Panc1 (cell line): Measurements from ENCODE around the gene KCNC4. TPM values are rescaled to one million over a fixed set of nuclear protein-coding genes. Genes with fewer than 3 reads are reported as not detected.

Experiments used
- ATAC-seq: fragments of 200-7000 bp; cut with Tn5 transposase; 2 replicates; pipeline ENCODE4 v1.9.1; 2020; ENCODE audit warnings: mild to moderate bottlenecking, moderate library complexity
- BruUV-seq: library from RNA; stranded (reverse); fragments of 400-500 nt; replicated peaks from 2 replicates; lab custom pipeline; 2021; lab: Mats Ljungman, UMichigan
- CTCF ChIA-PET: fragments of 300-600 bp; sonication (Branson Sonifier 250); formaldehyde crosslinking; loops from one replicate; lab custom pipeline; 2022; ENCODE audit warnings: antibody characterized with exemption; lab: Charles Lee
- POLR2A ChIA-PET: fragments of 300-600 bp; sonication (Branson Sonifier 250); formaldehyde crosslinking; loops from one replicate; lab custom pipeline; 2022; ENCODE audit warnings: antibody characterized with exemption; lab: Charles Lee
- DNase-seq: peaks from one replicate; pipeline ENCODE4 v3.0.0-alpha.2; 2010; ENCODE audit warnings: low read depth, low spot score
- H3K27ac ChIP-seq: 2 replicates; pipeline ENCODE4 v1.5.1; 2011; ENCODE audit warnings: mild to moderate bottlenecking, low read length, inconsistent platforms
- H3K27me3 ChIP-seq: fragments of 200-500 bp; sonication (Bioruptor generic); 2 replicates; pipeline ENCODE4 v1.6.0; 2014; ENCODE audit warnings: low read length, inconsistent platforms; ENCODE audit not compliant: control insufficient read depth, insufficient read depth
- H3K36me3 ChIP-seq: fragments of 200-500 bp; sonication (Bioruptor generic); 2 replicates; pipeline ENCODE4 v1.5.1; 2014; ENCODE audit warnings: inconsistent platforms, mild to moderate bottlenecking, low read length, moderate library complexity; ENCODE audit not compliant: control insufficient read depth, insufficient read depth
- H3K4me1 ChIP-seq: 2 replicates; pipeline ENCODE4 v1.5.1; 2011; ENCODE audit warnings: inconsistent platforms, mild to moderate bottlenecking, low read length, moderate library complexity; ENCODE audit not compliant: control insufficient read depth, insufficient read depth
- H3K4me3 ChIP-seq, 2 experiments: 2 replicates each; pipeline ENCODE4 v1.5.1; 2011 to 2012; ENCODE audit warnings: low read depth in 2 of 2, low read length in 2 of 2, mild to moderate bottlenecking in 2 of 2, inconsistent platforms in 1 of 2, moderate library complexity in 1 of 2
- H3K9me3 ChIP-seq: fragments of 200-500 bp; sonication (Bioruptor generic); 2 replicates; pipeline ENCODE4 v1.5.1; 2014; ENCODE audit warnings: low read depth, mild to moderate bottlenecking, inconsistent platforms, low read length, moderate library complexity; ENCODE audit not compliant: control insufficient read depth, insufficient read depth
- CTCF ChIP-seq: fragments of 450-650 bp; IDR thresholded peaks from 2 replicates; pipeline ENCODE4 v1.5.1; 2017; ENCODE audit warnings: mild to moderate bottlenecking
- POLR2AphosphoS5 ChIP-seq: IDR thresholded peaks from 2 replicates; pipeline ENCODE4 v1.6.1; 2012; ENCODE audit warnings: mild to moderate bottlenecking, low read depth, low read length, moderate library complexity
- SIN3A ChIP-seq: IDR thresholded peaks from 2 replicates; pipeline ENCODE4 v1.6.1; 2012; ENCODE audit warnings: low read depth, mild to moderate bottlenecking, low read length, moderate library complexity, borderline replicate concordance; ENCODE audit not compliant: insufficient read depth
- TCF7L2 ChIP-seq: IDR thresholded peaks from 2 replicates; pipeline ENCODE4 v1.6.1; 2011; ENCODE audit warnings: mild to moderate bottlenecking, low read depth, low read length, inconsistent platforms
- in situ Hi-C: cut with HindIII; loops from 2 replicates; pipeline ENCODE4 v1.10.0; 2016; ENCODE audit warnings: low sequenced_read_pairs, low pct_unique_long_range_greater_than_20kb
- intact Hi-C: fragments of 100-400 bp; cut with micrococcal nuclease; formaldehyde crosslinking; loops from one replicate; pipeline ENCODE4 v1.10.0; 2022; ENCODE audit not compliant: unreplicated experiment
- total RNA-seq: library from RNA; stranded (reverse); gene quantifications from one replicate; pipeline ENCODE4 v1.2.1, GENCODE V29; 2021; ENCODE audit not compliant: unreplicated experiment
- TF ChIP-seq, protein P1 (sequence below), 2 experiments: IDR thresholded peaks; 2 replicates each; pipeline ENCODE4 v1.6.1; 2011 to 2012; ENCODE audit warnings: low read depth in 2 of 2, control low read depth in 1 of 2, low read length in 1 of 2, mild to moderate bottlenecking in 1 of 2, moderate library complexity in 1 of 2; ENCODE audit not compliant: insufficient read depth in 1 of 2

Gene KCNC4
- total RNA-seq, 1 experiment from 2014 or later = 15.4 TPM

DNA sequence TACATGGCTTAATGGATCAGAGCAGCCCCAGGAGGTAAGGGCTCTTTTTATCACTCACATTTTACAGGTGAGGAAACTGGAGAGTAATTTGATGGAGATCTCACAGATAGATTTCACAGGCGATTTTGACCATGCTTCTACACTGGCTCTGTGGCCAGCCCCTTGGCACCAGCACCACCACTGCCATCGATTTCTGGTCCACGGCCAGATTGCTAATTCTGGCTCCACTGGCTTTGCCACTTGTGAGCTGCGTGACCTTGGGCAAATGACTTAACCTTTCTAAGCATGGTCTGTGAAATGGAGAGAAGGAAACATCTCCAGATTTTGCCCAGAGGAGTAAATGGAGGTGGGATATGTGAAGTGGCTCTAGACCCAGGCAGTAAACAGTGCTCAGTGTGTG is 32.6 kb downstream of the KCNC4 start:
- TF ChIP-seq CTCF (no peak), TCF7L2 (no peak), SIN3A (no peak), POLR2AphosphoS5 (no peak)
- TF ChIP-seq, protein P1, sequence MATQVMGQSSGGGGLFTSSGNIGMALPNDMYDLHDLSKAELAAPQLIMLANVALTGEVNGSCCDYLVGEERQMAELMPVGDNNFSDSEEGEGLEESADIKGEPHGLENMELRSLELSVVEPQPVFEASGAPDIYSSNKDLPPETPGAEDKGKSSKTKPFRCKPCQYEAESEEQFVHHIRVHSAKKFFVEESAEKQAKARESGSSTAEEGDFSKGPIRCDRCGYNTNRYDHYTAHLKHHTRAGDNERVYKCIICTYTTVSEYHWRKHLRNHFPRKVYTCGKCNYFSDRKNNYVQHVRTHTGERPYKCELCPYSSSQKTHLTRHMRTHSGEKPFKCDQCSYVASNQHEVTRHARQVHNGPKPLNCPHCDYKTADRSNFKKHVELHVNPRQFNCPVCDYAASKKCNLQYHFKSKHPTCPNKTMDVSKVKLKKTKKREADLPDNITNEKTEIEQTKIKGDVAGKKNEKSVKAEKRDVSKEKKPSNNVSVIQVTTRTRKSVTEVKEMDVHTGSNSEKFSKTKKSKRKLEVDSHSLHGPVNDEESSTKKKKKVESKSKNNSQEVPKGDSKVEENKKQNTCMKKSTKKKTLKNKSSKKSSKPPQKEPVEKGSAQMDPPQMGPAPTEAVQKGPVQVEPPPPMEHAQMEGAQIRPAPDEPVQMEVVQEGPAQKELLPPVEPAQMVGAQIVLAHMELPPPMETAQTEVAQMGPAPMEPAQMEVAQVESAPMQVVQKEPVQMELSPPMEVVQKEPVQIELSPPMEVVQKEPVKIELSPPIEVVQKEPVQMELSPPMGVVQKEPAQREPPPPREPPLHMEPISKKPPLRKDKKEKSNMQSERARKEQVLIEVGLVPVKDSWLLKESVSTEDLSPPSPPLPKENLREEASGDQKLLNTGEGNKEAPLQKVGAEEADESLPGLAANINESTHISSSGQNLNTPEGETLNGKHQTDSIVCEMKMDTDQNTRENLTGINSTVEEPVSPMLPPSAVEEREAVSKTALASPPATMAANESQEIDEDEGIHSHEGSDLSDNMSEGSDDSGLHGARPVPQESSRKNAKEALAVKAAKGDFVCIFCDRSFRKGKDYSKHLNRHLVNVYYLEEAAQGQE (IDR thresholded peaks at IDR 0.05; ENCODE audit: insufficient read depth in 1 of 2, low read depth in 2 of 2, low read length in 1 of 2) = no peak
- no peaks in the 10 kb centered on the region for H3K27me3 ChIP-seq
- intact Hi-C loops = no loop called here
- DNase-seq = no peak
- no peaks in the 10 kb centered on the region for H3K9me3 ChIP-seq
- no TSS peak for BruUV-seq
- no peak overlapping the region for H3K4me3 ChIP-seq
- in situ Hi-C loops = no loop called here
- CTCF ChIA-PET = no interaction called here
- no peaks in the 10 kb centered on the region for H3K4me1 ChIP-seq
- no peak overlapping the region for H3K27ac ChIP-seq
- no peaks in the 10 kb centered on the region for H3K36me3 ChIP-seq
- POLR2A ChIA-PET = no interaction called here
- ATAC-seq = no peak

- ChIA-PET POLR2A (no interaction called here), CTCF (no interaction called here)
- Histone ChIP-seq H3K4me3 (no peak overlapping the region), H3K9me3 (no peaks in the 10 kb centered on the region), H3K36me3 (no peaks in the 10 kb centered on the region), H3K4me1 (no peaks in the 10 kb centered on the region), H3K27ac (no peak overlapping the region), H3K27me3 (no peaks in the 10 kb centered on the region)
- BruUV-seq = no TSS peak
- in situ Hi-C loops (no loop called here), intact Hi-C loops (no loop called here)
- no peak for TF ChIP-seq POLR2AphosphoS5
- no peak for TF ChIP-seq SIN3A
- TF ChIP-seq, protein P1 (IDR thresholded peaks at IDR 0.05; ENCODE audit: insufficient read depth in 1 of 2, low read depth in 2 of 2, low read length in 1 of 2) = no peak
- no peak for TF ChIP-seq CTCF
- no peak for TF ChIP-seq TCF7L2
- ATAC-seq = no peak
- DNase-seq = no peak
These were observed 33.0 kb downstream of the KCNC4 start for GRCh38 chr1:110243146-110243545.
